IMR-90 (cell line): ENCODE results near the gene C8A. TPM values are rescaled to one million over a fixed set of nuclear protein-coding genes. Genes with fewer than 3 reads are reported as not detected.

Experiments
- ATAC-seq: fragments of 200-7000 bp; cut with Tn5 transposase; 2 replicates; pipeline ENCODE4 v1.9.1; 2020; ENCODE audit warnings: low read depth, mild to moderate bottlenecking, moderate library complexity
- BruUV-seq: library from RNA; stranded (reverse); fragments of 400-500 nt; replicated peaks from 2 replicates; lab custom pipeline; 2021; lab: Mats Ljungman, UMichigan
- CTCF ChIA-PET: fragments of 300-600 bp; formaldehyde crosslinking; extraction: SDS; loops from one replicate; lab custom pipeline; 2021; ENCODE audit warnings: antibody characterized with exemption; lab: Yijun Ruan, JAX
- POLR2A ChIA-PET: fragments of 300-600 bp; sonication (Branson Sonifier 250); formaldehyde crosslinking; loops from one replicate; lab custom pipeline; 2022; ENCODE audit warnings: antibody characterized with exemption; ENCODE audit not compliant: unreplicated experiment; lab: Charles Lee
- DNase-seq: peaks from one replicate; pipeline ENCODE4 v3.0.0; 2013
- H2AFZ ChIP-seq: replicated peaks from 2 replicates; pipeline ENCODE3; 2013; ENCODE audit warnings: low read length, mild to moderate bottlenecking; ENCODE audit not compliant: poor library complexity
- H2AK5ac ChIP-seq: 2 replicates; pipeline ENCODE4 v1.6.1; 2013; ENCODE audit warnings: low read depth, low read length, inconsistent platforms
- H2AK9ac ChIP-seq: replicated peaks from 2 replicates; pipeline ENCODE3; 2013; ENCODE audit warnings: mild to moderate bottlenecking, low read depth, low read length, moderate library complexity; ENCODE audit not compliant: poor library complexity
- H2BK120ac ChIP-seq: 2 replicates; pipeline ENCODE4 v1.6.1; 2013; ENCODE audit warnings: low read depth, low read length, inconsistent platforms
- H2BK15ac ChIP-seq: 3 replicates; pipeline ENCODE4 v1.6.1; 2013; ENCODE audit warnings: low read depth, low read length, inconsistent platforms
- H2BK20ac ChIP-seq: 2 replicates; pipeline ENCODE4 v1.6.1; 2013; ENCODE audit warnings: low read depth, mild to moderate bottlenecking, inconsistent platforms, low read length, moderate library complexity
- H2BK5ac ChIP-seq: 2 replicates; pipeline ENCODE4 v1.6.1; 2013; ENCODE audit warnings: mild to moderate bottlenecking, low read depth, low read length, inconsistent platforms; ENCODE audit not compliant: poor library complexity, severe bottlenecking
- H3K14ac ChIP-seq: replicated peaks from 2 replicates; pipeline ENCODE4 v1.6.1; 2013; ENCODE audit warnings: low read depth, low read length, inconsistent platforms
- H3K18ac ChIP-seq: 2 replicates; pipeline ENCODE4 v1.6.1; 2013; ENCODE audit warnings: low read depth, low read length, control low read depth
- H3K23ac ChIP-seq: 2 replicates; pipeline ENCODE4 v1.6.1; 2013; ENCODE audit warnings: low read depth, low read length, inconsistent platforms
- H3K27ac ChIP-seq: 2 replicates; pipeline ENCODE4 v1.5.1; 2013; ENCODE audit warnings: mild to moderate bottlenecking, control low read depth, low read length; ENCODE audit not compliant: insufficient read depth
- H3K27me3 ChIP-seq: 2 replicates; pipeline ENCODE4 v1.6.1; 2013; ENCODE audit warnings: low read length; ENCODE audit not compliant: control insufficient read depth, insufficient read depth
- H3K36me3 ChIP-seq: 2 replicates; pipeline ENCODE4 v1.6.1; 2013; ENCODE audit warnings: low read length, mixed read lengths; ENCODE audit not compliant: control insufficient read depth, insufficient read depth
- H3K4ac ChIP-seq: 2 replicates; pipeline ENCODE4 v1.6.1; 2013; ENCODE audit warnings: low read depth, low read length, inconsistent platforms
- H3K4me1 ChIP-seq: 2 replicates; pipeline ENCODE4 v1.6.1; 2013; ENCODE audit warnings: low read length, mixed read lengths; ENCODE audit not compliant: control insufficient read depth, insufficient read depth
- H3K4me2 ChIP-seq: 2 replicates; pipeline ENCODE4 v1.6.1; 2013; ENCODE audit warnings: low read depth, mild to moderate bottlenecking, control low read depth, low read length, moderate library complexity
- H3K4me3 ChIP-seq: 2 replicates; pipeline ENCODE4 v1.5.1; 2013; ENCODE audit warnings: low read depth, mild to moderate bottlenecking, control low read depth, low read length, moderate library complexity; ENCODE audit not compliant: insufficient read depth
- H3K56ac ChIP-seq: 2 replicates; pipeline ENCODE4 v1.6.1; 2013; ENCODE audit warnings: low read length, inconsistent platforms; ENCODE audit not compliant: insufficient read depth; ENCODE audit errors: extremely low read depth
- H3K79me1 ChIP-seq, 2 experiments: 2 replicates each; pipeline ENCODE4 v1.6.1; 2013; ENCODE audit warnings: low read length in 2 of 2, inconsistent platforms in 1 of 2, low read depth in 1 of 2
- H3K9ac ChIP-seq: 2 replicates; pipeline ENCODE4 v1.6.1; 2013; ENCODE audit warnings: low read depth, low read length, control low read depth
- H3K9me1 ChIP-seq: 2 replicates; pipeline ENCODE4 v1.6.1; 2013; ENCODE audit warnings: low read length, inconsistent platforms; ENCODE audit not compliant: insufficient read depth
- H3K9me3 ChIP-seq: 2 replicates; pipeline ENCODE4 v1.6.1; 2013; ENCODE audit warnings: low read length; ENCODE audit not compliant: control insufficient read depth, insufficient read depth
- H4K20me1 ChIP-seq: 2 replicates; pipeline ENCODE4 v1.6.1; 2013; ENCODE audit warnings: low read length, inconsistent platforms; ENCODE audit not compliant: insufficient read depth
- H4K5ac ChIP-seq: 2 replicates; pipeline ENCODE4 v1.6.1; 2013; ENCODE audit warnings: mild to moderate bottlenecking, low read depth, low read length, control low read depth
- H4K8ac ChIP-seq, 2 experiments: 2 replicates each; pipeline ENCODE4 v1.6.1; 2013; ENCODE audit warnings: low read depth in 2 of 2, low read length in 2 of 2, control low read depth in 1 of 2, inconsistent platforms in 1 of 2
- H4K91ac ChIP-seq: 2 replicates; pipeline ENCODE4 v1.6.1; 2013; ENCODE audit warnings: low read depth, low read length, inconsistent platforms; ENCODE audit not compliant: insufficient read depth
- CEBPB ChIP-seq: IDR thresholded peaks from 2 replicates; pipeline ENCODE4 v1.6.1; 2012; ENCODE audit warnings: low read depth, low read length, improper control_type of control experiment
- RFX5 ChIP-seq: IDR thresholded peaks from 2 replicates; pipeline ENCODE4 v1.8.0; 2012; ENCODE audit warnings: low read depth, mild to moderate bottlenecking, low read length, moderate library complexity
- WGBS, 2 experiments: methylation state at CpG; one replicate each; pipeline versions ENCODE4 v1.1.5 to v1.1.7; 2013; ENCODE audit warnings: missing lambda C conversion rate in 2 of 2; ENCODE audit not compliant: insufficient read length in 1 of 2; ENCODE audit errors: extremely low coverage in 2 of 2; 5-methylcytosine and 5-hydroxymethylcytosine counted together
- dilution Hi-C: fragments of 300-500 bp; cut with HindIII; formaldehyde crosslinking; loops from one replicate; pipeline ENCODE4 v1.14.3; 2018; ENCODE audit warnings: low sequenced_read_pairs; ENCODE audit not compliant: unreplicated experiment
- in situ Hi-C: fragments of 300-500 bp; cut with MboI; formaldehyde crosslinking; loops from 3 replicates; pipeline ENCODE4 v1.14.3; 2019; ENCODE audit warnings: low sequenced_read_pairs, inconsistent platforms, mixed read lengths
- intact Hi-C: fragments of 100-400 bp; cut with micrococcal nuclease; formaldehyde crosslinking; loops from 2 replicates; pipeline ENCODE4 v1.10.0; 2022
- polyA plus RNA-seq, 3 experiments: library from polyadenylated mRNA; depleted of rRNA; stranded (reverse); fragments of >200 nt; gene quantifications; 2 replicates each; pipeline ENCODE4 v1.2.3, GENCODE V29; 2012; ENCODE audit warnings: low replicate concordance in 1 of 3
- total RNA-seq: library from RNA; depleted of rRNA; stranded (reverse); fragments of >200 nt; gene quantifications from 2 replicates; pipeline ENCODE4 v1.2.3, GENCODE V29; 2012

C8A gene
- total and polyA plus RNA-seq, 2 of the 4 experiments (the other 2 are of a cell fraction): not detected

GRCh38 chr1:56958526-56958925 lies 103.9 kb downstream of the C8A start:
- H2AFZ ChIP-seq: no peak overlapping the region
- dilution Hi-C loops: no loop called here
- no peak overlapping the region for H4K8ac ChIP-seq
- H3K9me3 ChIP-seq: no peaks in the 10 kb centered on the region
- H3K4ac ChIP-seq: no peak overlapping the region
- no peak overlapping the region for H4K5ac ChIP-seq
- H3K18ac ChIP-seq: no peak overlapping the region
- no CpG with 5 or more reads among the region's 2 CpGs for WGBS, 2 experiments
- H3K23ac ChIP-seq: no peak overlapping the region
- no peaks in the 10 kb centered on the region for H3K36me3 ChIP-seq
- ChIA-PET CTCF (interaction anchor here (0.6 kb wide), 1 partner anchor 716 kb away, joined by 3 read pairs; no protein-coding TSS in a partner anchor), POLR2A (no interaction called here)
- no peaks in the 10 kb centered on the region; the same call in none of the 2 replicates for H3K27me3 ChIP-seq
- in situ Hi-C loops: no loop called here
- H2BK15ac ChIP-seq: no peak overlapping the region
- no peak overlapping the region for H2AK9ac ChIP-seq
- TF ChIP-seq CEBPB (peak; percentile 63), RFX5 (no peak)
- H3K79me1 ChIP-seq: no peaks in the 10 kb centered on the region
- intact Hi-C loops: no loop called here
- no peak overlapping the region for H2BK120ac ChIP-seq
- H3K9me1 ChIP-seq: no peaks in the 10 kb centered on the region
- H2AK5ac ChIP-seq: no peak overlapping the region
- H3K14ac ChIP-seq: no peak overlapping the region
- H2BK5ac ChIP-seq: no peak overlapping the region
- H4K91ac ChIP-seq: no peak overlapping the region
- H3K4me3 ChIP-seq: no peak overlapping the region
- BruUV-seq: no TSS peak
- ATAC-seq: peak; percentile 73
- H3K27ac ChIP-seq: no peak overlapping the region
- H3K56ac ChIP-seq: no peak overlapping the region
- H4K20me1 ChIP-seq: no peaks in the 10 kb centered on the region
- H3K4me1 ChIP-seq: no peaks in the 10 kb centered on the region
- peak; percentile 35 for DNase-seq
- H3K4me2 ChIP-seq: no peak overlapping the region
- H2BK20ac ChIP-seq: no peak overlapping the region
- H3K9ac ChIP-seq: no peak overlapping the region
